ENCODE measurements around the gene DKK2.
"Not testable (repeated sequence)": the region's sequence is repeated elsewhere in the genome, so short reads cannot be mapped to it uniquely, and the experiment has no call there.

Gene DKK2

DNA sequence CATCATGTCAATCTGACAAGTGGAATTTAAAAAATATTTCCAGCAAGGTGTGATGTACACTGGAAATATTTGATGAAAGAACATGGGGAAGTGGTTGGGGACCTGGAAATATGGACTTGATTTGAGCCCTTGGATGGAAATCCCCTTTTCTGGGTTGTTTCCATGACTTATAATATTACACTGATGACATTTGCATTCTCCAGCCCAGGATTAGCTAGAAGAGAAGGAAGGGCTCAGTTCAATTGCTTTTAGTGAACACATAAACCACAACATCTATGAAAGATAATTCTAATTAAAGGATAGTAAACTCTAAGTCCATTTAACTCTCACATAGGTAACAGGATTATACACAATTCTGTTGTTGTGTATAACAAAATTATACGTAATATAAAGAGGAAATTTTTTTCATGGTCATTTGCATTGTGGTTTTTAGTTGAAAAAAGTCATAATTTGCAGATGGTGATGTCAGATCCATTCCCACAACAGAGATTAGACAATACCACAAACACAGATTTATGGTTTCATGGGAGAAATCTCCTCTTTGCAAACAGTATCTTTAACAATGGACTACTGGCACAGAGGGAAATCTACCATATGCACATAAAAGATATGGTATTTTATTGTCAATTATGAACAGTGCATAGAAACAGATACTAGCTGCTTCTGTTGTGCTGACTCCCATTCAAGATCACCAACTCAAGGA lies 126.5 kb downstream of the DKK2 start:
- DNase-seq (ENCODE audit: low read depth) = no peak

DNA sequence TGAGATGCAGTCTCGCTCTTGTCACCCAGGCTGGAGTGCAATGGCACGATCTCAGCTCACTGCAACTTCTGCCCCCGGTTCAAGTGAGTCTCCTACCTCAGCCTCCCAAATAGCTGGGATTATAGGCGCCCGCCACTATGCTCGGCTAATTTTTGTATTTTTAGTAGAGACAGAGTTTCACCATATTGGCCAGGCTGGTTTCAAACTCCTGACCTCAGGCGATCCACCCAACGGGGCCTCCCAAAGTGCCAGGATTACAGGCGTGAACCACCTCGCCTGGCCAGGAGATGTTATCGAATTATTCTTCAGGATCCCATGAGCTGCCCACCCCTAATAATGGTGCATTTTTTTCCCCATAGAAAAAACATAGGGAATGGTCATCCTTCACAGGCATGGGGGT lies 128.1 kb downstream of the DKK2 start:
- DNase-seq (ENCODE audit: low read depth) = not testable (repeated sequence)

DNA sequence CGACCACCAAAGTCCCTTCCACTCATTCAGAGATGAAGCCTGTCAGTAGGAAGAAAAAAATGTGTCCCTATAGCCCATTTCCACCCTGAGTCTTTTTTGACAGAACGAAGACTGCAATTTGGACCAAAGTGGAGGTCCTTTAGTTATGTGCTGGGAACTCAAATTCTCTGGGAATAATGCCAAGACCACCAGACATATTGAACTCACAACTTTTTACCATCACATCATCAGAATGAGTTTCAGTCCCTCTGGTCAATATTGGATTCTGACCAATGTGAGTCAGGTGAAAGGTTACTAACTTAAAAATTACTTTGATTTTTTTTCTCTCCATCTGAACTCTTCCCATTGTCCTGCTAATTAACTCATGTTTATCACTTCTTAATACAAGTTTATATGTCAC lies 128.9 kb downstream of the DKK2 start:
- DNase-seq (ENCODE audit: low read depth) = no peak

DNA sequence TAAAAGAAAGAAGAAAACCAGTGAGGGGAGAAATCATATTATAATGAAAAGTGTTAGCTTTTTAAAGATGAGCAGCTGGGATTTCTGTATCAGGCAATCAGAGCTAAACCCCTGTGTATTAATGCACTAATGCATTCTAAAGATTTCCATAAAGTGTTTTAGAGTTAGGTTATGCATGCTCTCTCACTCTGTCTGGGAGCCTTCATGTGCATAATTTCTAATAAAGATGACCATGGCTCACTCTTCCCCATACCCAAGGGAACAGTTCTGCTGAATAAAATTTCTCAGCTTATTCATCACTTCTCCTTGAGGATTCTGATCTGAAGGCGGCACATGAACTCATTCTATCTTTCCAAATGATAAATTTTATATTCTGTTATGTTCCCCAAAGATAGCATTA lies 129.4 kb downstream of the DKK2 start:
- no peak for DNase-seq (ENCODE audit: low read depth)

DNA sequence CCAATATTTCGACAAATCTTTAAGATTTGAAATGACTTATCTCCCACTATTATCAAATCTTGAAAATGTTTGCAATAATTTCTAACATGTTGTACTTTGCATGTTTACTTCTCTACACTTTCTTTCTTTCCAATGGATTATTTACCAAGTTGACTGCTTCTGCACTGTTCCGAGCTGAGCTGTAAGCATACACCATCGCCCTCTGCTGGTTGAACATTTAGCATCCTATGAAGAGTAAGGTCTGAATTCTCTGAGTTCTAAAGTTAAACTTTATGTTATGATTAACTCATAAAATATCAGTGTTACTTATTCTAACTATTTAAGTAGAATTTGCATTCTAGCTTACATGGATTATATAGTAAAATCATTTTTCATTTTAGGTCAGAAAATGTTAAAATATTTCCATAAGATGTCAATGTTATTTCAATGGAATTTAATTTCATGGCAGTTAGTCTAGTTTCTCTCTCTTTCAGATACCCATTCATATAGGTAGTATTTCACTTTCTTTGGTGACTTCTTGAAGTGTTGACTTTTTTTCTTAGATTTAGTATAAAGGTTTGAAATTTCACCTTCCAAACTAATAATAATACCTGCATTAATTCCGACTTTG lies 137.4 kb downstream of the DKK2 start:
- DNase-seq (ENCODE audit: low read depth) = no peak

DNA sequence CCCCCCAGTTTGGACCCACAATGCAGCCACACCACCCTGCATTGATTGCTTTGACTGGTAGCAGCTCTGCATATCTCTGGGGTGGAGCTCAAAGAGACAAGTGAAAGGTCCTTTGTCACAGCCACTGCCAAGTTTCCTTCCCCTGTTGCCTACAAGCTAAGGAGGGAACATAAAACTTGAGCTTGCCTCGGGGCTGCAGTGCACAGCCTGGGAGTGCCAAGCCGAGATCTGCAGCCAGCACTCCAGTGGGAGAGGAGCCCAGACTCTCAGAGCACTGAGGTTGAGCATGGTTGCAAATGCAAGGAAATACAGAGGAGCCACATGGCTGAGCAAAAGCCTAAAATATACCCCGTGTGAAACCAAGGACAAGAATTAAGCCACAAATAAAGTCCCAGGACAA lies 142.2 kb downstream of the DKK2 start:
- no peak for DNase-seq (ENCODE audit: low read depth)

DNA sequence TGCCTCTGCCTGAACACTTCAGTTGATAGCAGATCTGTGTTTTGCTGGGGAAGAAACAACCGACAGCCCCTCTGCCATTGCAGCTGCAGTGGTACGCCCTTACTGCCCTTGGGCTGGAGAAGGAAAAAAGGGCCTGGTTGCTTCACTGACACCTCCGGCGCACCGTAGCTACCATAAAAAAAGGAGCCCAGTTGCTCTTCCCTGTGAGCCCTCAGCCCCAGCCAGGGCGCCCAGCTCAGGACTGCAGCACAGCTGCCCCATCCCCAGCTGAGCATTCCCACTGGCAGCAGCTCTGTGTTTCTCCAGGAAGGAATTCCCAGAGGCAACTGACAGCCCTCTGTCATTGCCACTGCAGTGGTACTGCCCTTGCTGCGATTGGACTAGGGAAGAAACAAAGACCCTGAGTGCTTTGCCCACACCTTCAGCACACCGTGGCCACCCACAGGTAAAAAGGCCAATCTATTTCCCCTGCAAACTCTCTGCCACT lies 142.7 kb downstream of the DKK2 start:
- no peak for DNase-seq (ENCODE audit: low read depth)

DNA sequence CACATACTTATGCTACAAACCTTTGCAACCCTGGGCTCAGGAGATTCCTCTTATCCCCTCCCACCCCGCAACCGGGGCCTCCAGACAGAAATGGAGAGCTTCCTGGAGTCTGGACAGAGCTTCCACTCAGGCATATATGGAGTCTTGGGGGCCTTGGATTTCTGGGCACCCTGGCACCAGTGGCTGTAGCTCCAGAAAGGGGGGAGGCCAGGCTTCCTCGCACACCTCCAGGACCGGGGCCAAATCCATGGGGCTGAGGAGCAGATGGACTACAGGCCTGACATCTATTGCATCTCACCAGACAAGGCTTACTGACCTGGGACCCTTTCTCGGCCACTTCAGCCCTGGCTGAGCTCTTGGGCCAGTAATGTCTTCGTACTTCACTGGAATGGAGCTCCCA lies 143.3 kb downstream of the DKK2 start:
- no peak for DNase-seq (ENCODE audit: low read depth)

DNA sequence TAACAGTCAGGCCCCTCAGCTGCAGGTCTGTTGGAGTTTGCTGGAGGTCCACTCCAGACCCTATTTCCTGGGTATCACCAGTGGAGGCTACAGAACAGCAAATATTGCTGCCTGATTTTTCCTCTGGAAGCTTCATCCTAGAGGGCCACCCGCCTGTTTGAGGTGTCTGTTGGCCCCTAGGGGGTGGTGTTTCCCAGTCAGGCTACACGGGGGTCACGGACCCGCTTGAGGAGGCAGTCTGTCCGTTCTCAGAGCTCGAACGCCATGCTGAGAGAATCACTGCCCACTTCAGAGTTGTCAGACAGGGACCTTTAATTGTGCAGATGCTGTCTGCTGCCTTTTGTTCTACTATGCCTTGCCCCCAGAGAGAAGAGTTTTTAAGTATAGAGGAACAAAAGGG lies 160.8 kb downstream of the DKK2 start:
- DNase-seq (ENCODE audit: low read depth) = no peak
